GM12875 (cell line): Measurements from ENCODE around the gene VSTM5.
"Not testable (repeated sequence)": the region's sequence is repeated elsewhere in the genome, so short reads cannot be mapped to it uniquely, and the experiment has no call there.

Experiments
- H3K4me3 ChIP-seq: one replicate; pipeline ENCODE4 v1.5.1; 2011; ENCODE audit warnings: low read depth, low read length, control low read depth
- TF ChIP-seq, protein P1 (sequence below): IDR thresholded peaks from 2 replicates; pipeline ENCODE4 v1.5.1; 2011; ENCODE audit warnings: low read depth, mild to moderate bottlenecking, control low read depth, inconsistent platforms, low read length, moderate library complexity, borderline replicate concordance; ENCODE audit not compliant: insufficient read depth

VSTM5 gene

DNA sequence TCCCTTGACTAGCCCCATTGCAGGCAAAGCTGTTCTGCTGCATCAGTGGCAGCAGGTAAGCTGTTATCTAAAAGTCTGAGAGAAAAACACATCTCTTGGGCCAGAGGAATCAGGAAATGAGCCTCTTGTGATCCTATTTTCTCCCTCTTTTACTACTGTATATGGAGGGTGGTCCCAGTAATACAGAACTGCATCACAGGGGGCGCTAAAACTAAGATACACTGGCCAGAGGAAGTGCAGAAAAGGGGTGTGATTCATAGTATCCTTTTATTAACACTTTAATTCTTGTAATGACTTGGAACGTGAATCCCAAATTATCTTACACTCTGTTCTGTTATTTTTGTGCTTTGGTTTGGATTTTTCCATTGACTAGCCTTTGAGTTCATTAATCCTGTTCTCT is 75.1 kb downstream of the VSTM5 start:
- TF ChIP-seq, protein P1, sequence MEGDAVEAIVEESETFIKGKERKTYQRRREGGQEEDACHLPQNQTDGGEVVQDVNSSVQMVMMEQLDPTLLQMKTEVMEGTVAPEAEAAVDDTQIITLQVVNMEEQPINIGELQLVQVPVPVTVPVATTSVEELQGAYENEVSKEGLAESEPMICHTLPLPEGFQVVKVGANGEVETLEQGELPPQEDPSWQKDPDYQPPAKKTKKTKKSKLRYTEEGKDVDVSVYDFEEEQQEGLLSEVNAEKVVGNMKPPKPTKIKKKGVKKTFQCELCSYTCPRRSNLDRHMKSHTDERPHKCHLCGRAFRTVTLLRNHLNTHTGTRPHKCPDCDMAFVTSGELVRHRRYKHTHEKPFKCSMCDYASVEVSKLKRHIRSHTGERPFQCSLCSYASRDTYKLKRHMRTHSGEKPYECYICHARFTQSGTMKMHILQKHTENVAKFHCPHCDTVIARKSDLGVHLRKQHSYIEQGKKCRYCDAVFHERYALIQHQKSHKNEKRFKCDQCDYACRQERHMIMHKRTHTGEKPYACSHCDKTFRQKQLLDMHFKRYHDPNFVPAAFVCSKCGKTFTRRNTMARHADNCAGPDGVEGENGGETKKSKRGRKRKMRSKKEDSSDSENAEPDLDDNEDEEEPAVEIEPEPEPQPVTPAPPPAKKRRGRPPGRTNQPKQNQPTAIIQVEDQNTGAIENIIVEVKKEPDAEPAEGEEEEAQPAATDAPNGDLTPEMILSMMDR = no peak
- no peak overlapping the region for H3K4me3 ChIP-seq

DNA sequence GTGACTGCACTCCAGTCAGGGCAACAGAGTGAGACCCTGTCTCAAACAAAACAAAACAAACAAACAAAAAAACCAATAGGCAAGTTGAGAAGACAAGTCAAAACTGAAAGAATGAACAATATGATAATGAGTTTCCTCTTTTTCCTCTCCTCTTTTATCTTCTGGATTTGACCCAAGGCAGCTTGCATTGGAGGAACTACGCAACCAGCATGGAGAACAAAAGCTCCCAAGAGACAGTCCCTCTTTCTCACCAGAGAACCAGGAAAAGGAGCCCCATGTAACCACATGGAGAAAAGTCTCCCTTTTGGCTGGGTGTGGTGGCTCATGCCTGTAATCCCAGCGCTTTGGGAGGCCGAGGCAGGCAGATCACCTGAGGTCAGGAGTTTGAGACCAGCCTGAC is 75.9 kb downstream of the VSTM5 start:
- not testable (repeated sequence) for H3K4me3 ChIP-seq

DNA sequence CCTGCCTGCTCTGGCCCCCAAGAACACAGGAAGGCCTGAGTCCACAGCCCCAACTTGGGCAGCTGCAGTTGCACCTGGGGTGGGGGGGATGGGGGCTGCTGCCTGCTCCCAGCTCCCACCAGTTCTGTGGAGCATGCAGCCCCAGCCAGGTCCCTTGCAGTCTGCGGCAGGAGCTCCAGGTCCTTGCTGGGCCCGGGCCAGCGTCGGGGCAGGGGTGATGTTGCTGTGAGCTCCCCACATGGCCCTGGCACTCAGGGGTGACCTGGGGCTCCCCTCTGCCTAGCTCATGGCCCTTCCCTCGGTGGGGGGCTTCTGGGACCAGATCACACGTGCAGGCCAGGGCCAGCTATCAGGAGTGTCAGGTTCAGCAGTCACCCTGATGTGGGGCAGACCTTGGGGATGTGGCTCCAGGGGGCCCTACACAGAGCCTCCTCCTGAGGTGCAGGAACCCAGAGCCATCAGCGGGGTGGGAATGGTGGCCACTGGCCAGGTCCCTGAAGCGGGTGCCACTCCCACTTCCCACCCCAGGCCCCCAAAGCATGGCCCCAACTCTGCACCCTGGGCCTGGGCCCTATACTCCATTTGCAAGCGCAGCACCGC is 76.7 kb downstream of the VSTM5 start:
- no peak overlapping the region for H3K4me3 ChIP-seq
- TF ChIP-seq, protein P1 = no peak

DNA sequence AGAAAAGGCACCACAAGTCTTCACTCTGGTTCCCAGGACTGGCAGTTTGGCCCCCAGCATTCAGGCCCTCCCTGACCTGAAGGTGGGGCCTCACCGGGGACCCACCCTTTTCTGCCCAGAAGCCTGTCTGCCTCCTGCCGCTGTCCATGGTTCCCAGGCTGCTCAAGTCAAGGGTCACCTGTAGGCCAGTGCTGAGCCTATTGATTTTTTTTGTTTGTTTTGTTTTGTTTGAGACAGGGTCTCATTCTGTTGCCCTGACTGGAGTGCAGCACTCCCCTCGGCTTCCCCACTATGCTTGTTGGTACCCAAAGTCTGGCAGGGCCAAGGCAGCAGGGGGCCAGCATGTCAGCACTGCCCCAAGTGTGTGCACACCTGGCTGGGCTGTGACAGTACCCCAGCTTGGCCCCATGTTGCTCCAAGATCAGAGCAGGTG is 77.4 kb downstream of the VSTM5 start:
- H3K4me3 ChIP-seq = no peak overlapping the region
- TF ChIP-seq, protein P1 = no peak

DNA sequence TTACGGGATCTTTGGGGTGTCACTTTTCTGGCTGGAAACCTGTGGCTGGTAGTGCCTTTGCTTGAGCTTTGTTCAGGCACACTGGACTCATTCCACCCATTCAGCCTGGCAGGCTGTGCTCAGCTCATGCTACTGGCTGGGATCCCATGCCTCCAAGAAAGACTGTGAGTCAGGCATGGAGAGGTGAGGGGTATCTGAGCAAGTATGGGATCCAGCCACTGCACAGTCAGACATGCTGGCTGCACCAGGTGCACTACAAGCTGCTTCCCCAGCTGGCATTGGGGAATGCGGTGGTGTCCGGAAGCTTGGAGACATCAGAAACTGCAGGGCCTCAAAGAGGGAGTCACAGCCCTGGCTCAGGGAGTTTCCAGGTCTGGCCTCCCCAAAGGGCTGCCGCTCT is 78.3 kb downstream of the VSTM5 start:
- H3K4me3 ChIP-seq = no peak overlapping the region
- TF ChIP-seq, protein P1 = no peak

DNA sequence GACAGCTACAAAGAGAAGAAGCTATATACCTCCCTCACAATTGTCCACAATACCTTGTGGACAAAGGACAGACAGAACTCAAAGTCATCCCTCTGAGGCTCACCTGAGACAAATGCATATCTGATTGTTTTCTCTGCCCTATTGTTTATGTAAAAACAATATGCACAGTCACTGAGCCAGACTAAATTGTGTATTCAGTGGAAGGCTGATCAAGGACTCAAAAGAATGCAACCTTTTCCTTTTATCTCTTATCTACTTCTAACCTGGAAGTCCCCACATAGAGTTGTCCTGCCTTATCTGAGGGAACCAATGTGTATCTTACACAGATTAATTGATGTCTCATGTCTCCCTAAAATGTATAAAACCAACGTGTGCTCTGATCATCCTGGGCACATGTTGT is 80.3 kb downstream of the VSTM5 start:
- H3K4me3 ChIP-seq = no peak overlapping the region
- TF ChIP-seq, protein P1 = no peak
